ENCODE data around the gene TSPAN1. TPM values are rescaled to one million over a fixed set of nuclear protein-coding genes. Genes with fewer than 3 reads are reported as not detected.

The TSPAN1 gene
- total RNA-seq, 1 donor: not detected

GRCh38 chr1:46175243-46175642, 356 bp downstream of the TSPAN1 start:
- Histone ChIP-seq H3K4me3 (ENCODE audit: low read length) (no peak overlapping the region), H3K9me3 (ENCODE audit: low read depth, low read length) (no peaks in the 10 kb centered on the region), H3K27me3 (ENCODE audit: insufficient read depth, low read length) (no peaks in the 10 kb centered on the region), H3K4me1 (ENCODE audit: insufficient read depth, low read length) (peaks cover 6% of the 10 kb centered on the region)

- Histone ChIP-seq H3K4me1 (ENCODE audit: insufficient read depth, low read length) (peaks cover 6% of the 10 kb centered on the region), H3K4me3 (ENCODE audit: low read length) (no peak within 1 kb of the TSS), H3K9me3 (ENCODE audit: low read depth, low read length) (no peaks in the 10 kb centered on the region), H3K27me3 (ENCODE audit: insufficient read depth, low read length) (no peaks in the 10 kb centered on the region)
These were observed 1.5 kb downstream of the TSPAN1 start, which contains the start of gene P3R3URF for GRCh38 chr1:46176211-46176865. TSS of gene P3R3URF (minus strand) at chr1:46176488. CDS start at chr1:46176471, 17 bp downstream.

- Histone ChIP-seq H3K27me3 (ENCODE audit: insufficient read depth, low read length) (no peaks in the 10 kb centered on the region), H3K9me3 (ENCODE audit: low read depth, low read length) (no peaks in the 10 kb centered on the region), H3K4me1 (ENCODE audit: insufficient read depth, low read length) (peaks cover 14% of the 10 kb centered on the region), H3K4me3 (ENCODE audit: low read length) (no peak overlapping the region)
These were observed 4.5 kb downstream of the TSPAN1 start for GRCh38 chr1:46179138-46180081.

- Histone ChIP-seq H3K27me3 (ENCODE audit: insufficient read depth, low read length) (no peaks in the 10 kb centered on the region), H3K4me1 (ENCODE audit: insufficient read depth, low read length) (peaks cover 17% of the 10 kb centered on the region), H3K4me3 (ENCODE audit: low read length) (no peak overlapping the region), H3K9me3 (ENCODE audit: low read depth, low read length) (no peaks in the 10 kb centered on the region)
These were observed 5.3 kb downstream of the TSPAN1 start for GRCh38 chr1:46180082-46180616.

- H3K4me3 ChIP-seq (ENCODE audit: low read length): no peak overlapping the region
- H3K9me3 ChIP-seq (ENCODE audit: low read depth, low read length): no peaks in the 10 kb centered on the region
- H3K4me1 ChIP-seq (ENCODE audit: insufficient read depth, low read length): peaks cover 17% of the 10 kb centered on the region
- H3K27me3 ChIP-seq (ENCODE audit: insufficient read depth, low read length): no peaks in the 10 kb centered on the region
These were observed 6.7 kb downstream of the TSPAN1 start for GRCh38 chr1:46181343-46182260.

GRCh38 chr1:46183079-46183847, 8.4 kb downstream of the TSPAN1 start:
- Histone ChIP-seq H3K4me1 (ENCODE audit: insufficient read depth, low read length) (peaks cover 17% of the 10 kb centered on the region), H3K27me3 (ENCODE audit: insufficient read depth, low read length) (no peaks in the 10 kb centered on the region), H3K9me3 (ENCODE audit: low read depth, low read length) (no peaks in the 10 kb centered on the region), H3K4me3 (ENCODE audit: low read length) (no peak overlapping the region)

- Histone ChIP-seq H3K27me3 (ENCODE audit: insufficient read depth, low read length) (no peaks in the 10 kb centered on the region), H3K9me3 (ENCODE audit: low read depth, low read length) (no peaks in the 10 kb centered on the region), H3K4me1 (ENCODE audit: insufficient read depth, low read length) (peaks cover 17% of the 10 kb centered on the region), H3K4me3 (ENCODE audit: low read length) (no peak overlapping the region)
These were observed 9.2 kb downstream of the TSPAN1 start for GRCh38 chr1:46183926-46184557.

- Histone ChIP-seq H3K4me1 (ENCODE audit: insufficient read depth, low read length) (peaks cover 11% of the 10 kb centered on the region), H3K9me3 (ENCODE audit: low read depth, low read length) (no peaks in the 10 kb centered on the region), H3K4me3 (ENCODE audit: low read length) (no peak overlapping the region), H3K27me3 (ENCODE audit: insufficient read depth, low read length) (no peaks in the 10 kb centered on the region)
These were observed 10.2 kb downstream of the TSPAN1 start for GRCh38 chr1:46184920-46185658.

GRCh38 chr1:46186076-46186475, 11.2 kb downstream of the TSPAN1 start:
- Histone ChIP-seq H3K4me1 (ENCODE audit: insufficient read depth, low read length) (peaks cover 11% of the 10 kb centered on the region), H3K27me3 (ENCODE audit: insufficient read depth, low read length) (no peaks in the 10 kb centered on the region), H3K4me3 (ENCODE audit: low read length) (no peak overlapping the region), H3K9me3 (ENCODE audit: low read depth, low read length) (no peaks in the 10 kb centered on the region)

- Histone ChIP-seq H3K4me1 (ENCODE audit: insufficient read depth, low read length) (peaks cover 11% of the 10 kb centered on the region), H3K27me3 (ENCODE audit: insufficient read depth, low read length) (no peaks in the 10 kb centered on the region)
These were observed 12.4 kb downstream of the TSPAN1 start for GRCh38 chr1:46187106-46187869.

GRCh38 chr1:46188295-46189030, 13.6 kb downstream of the TSPAN1 start:
- Histone ChIP-seq H3K9me3 (ENCODE audit: low read depth, low read length) (no peaks in the 10 kb centered on the region), H3K4me3 (ENCODE audit: low read length) (no peak overlapping the region), H3K4me1 (ENCODE audit: insufficient read depth, low read length) (peaks cover 11% of the 10 kb centered on the region), H3K27me3 (ENCODE audit: insufficient read depth, low read length) (no peaks in the 10 kb centered on the region)

More at GRCh38 chr1:46187106-46187869, 12.4 kb downstream of the TSPAN1 start:
- no peaks in the 10 kb centered on the region for H3K9me3 ChIP-seq (ENCODE audit: low read depth, low read length)
- H3K4me3 ChIP-seq (ENCODE audit: low read length): no peak overlapping the region

GRCh38 chr1:46190539-46190938, 15.7 kb downstream of the TSPAN1 start:
- Histone ChIP-seq H3K9me3 (ENCODE audit: low read depth, low read length) (no peaks in the 10 kb centered on the region), H3K27me3 (ENCODE audit: insufficient read depth, low read length) (no peaks in the 10 kb centered on the region), H3K4me1 (ENCODE audit: insufficient read depth, low read length) (no peaks in the 10 kb centered on the region), H3K4me3 (ENCODE audit: low read length) (no peak overlapping the region)
